ENCODE results near the gene CDKN1A.

DNA sequence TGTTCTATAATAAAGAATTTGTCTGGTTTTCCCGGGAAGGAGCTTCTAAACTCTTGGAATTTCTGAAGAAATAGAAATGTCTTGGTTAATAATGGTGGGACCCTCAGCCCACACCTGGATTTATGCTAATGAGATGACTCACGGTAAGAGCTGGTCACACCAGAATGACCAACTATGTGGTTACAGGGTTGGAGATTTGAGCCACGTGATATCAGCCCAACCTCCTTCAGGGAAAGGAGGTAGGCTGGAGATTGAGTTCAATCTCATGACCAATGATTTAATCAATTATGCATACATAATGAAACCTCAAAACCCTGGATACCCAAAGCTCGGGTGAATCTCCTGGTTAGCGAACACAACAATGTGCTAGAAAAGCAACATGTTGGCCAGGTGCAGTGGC is 22.1 kb upstream of the CDKN1A start:
- TF ChIP-seq, protein P1, sequence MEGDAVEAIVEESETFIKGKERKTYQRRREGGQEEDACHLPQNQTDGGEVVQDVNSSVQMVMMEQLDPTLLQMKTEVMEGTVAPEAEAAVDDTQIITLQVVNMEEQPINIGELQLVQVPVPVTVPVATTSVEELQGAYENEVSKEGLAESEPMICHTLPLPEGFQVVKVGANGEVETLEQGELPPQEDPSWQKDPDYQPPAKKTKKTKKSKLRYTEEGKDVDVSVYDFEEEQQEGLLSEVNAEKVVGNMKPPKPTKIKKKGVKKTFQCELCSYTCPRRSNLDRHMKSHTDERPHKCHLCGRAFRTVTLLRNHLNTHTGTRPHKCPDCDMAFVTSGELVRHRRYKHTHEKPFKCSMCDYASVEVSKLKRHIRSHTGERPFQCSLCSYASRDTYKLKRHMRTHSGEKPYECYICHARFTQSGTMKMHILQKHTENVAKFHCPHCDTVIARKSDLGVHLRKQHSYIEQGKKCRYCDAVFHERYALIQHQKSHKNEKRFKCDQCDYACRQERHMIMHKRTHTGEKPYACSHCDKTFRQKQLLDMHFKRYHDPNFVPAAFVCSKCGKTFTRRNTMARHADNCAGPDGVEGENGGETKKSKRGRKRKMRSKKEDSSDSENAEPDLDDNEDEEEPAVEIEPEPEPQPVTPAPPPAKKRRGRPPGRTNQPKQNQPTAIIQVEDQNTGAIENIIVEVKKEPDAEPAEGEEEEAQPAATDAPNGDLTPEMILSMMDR (IDR thresholded peaks at IDR 0.05; ENCODE audit: poor library complexity, severe bottlenecking), result no peak
- no peak for TF ChIP-seq RAD21 (conservative IDR thresholded peaks at IDR 0.05)
- TF ChIP-seq EZH2 (IDR thresholded peaks at IDR 0.05; ENCODE audit: borderline replicate concordance, insufficient read depth, low read length, poor library complexity, severe bottlenecking), result no peak
- TF ChIP-seq SMC3 (conservative IDR thresholded peaks at IDR 0.05; ENCODE audit: poor library complexity), result no peak
- TF ChIP-seq, protein P2, sequence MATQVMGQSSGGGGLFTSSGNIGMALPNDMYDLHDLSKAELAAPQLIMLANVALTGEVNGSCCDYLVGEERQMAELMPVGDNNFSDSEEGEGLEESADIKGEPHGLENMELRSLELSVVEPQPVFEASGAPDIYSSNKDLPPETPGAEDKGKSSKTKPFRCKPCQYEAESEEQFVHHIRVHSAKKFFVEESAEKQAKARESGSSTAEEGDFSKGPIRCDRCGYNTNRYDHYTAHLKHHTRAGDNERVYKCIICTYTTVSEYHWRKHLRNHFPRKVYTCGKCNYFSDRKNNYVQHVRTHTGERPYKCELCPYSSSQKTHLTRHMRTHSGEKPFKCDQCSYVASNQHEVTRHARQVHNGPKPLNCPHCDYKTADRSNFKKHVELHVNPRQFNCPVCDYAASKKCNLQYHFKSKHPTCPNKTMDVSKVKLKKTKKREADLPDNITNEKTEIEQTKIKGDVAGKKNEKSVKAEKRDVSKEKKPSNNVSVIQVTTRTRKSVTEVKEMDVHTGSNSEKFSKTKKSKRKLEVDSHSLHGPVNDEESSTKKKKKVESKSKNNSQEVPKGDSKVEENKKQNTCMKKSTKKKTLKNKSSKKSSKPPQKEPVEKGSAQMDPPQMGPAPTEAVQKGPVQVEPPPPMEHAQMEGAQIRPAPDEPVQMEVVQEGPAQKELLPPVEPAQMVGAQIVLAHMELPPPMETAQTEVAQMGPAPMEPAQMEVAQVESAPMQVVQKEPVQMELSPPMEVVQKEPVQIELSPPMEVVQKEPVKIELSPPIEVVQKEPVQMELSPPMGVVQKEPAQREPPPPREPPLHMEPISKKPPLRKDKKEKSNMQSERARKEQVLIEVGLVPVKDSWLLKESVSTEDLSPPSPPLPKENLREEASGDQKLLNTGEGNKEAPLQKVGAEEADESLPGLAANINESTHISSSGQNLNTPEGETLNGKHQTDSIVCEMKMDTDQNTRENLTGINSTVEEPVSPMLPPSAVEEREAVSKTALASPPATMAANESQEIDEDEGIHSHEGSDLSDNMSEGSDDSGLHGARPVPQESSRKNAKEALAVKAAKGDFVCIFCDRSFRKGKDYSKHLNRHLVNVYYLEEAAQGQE (IDR thresholded peaks at IDR 0.05; ENCODE audit: borderline replicate concordance), result no peak
- no peak for TF ChIP-seq TAF1 (IDR thresholded peaks at IDR 0.05; ENCODE audit: low read depth)
- TF ChIP-seq MXI1 (conservative IDR thresholded peaks at IDR 0.05; ENCODE audit: poor library complexity, severe bottlenecking), result no peak

Measured in neural cell (in vitro differentiated cells).